Measurements from ENCODE around the gene ZNF189. TPM values are rescaled to one million over a fixed set of nuclear protein-coding genes. Genes with fewer than 3 reads are reported as not detected.

ZNF189 gene
- total RNA-seq, result 10 to 100 TPM; 14.1 to 17.5 TPM
- long read RNA-seq, partial matches to known transcripts, result 1 of 3 reads
- long read RNA-seq, other reads (novel, unspliced or antisense), result 2 of 3 reads

GRCh38 chr9:101398068-101398929, at the start of gene ZNF189, which contains the start of gene MRPL50:
ZNF189 (plus strand) TSS chr9:101398851; CDS start chr9:101399157, 306 bp downstream.
MRPL50 (minus strand) TSS chr9:101398618; CDS start chr9:101398592, 26 bp downstream.
- ATAC-seq (peak; percentile 96), DNase-seq (peak; percentile 97 to 99)
- intact Hi-C loops (cut with DNase I, micrococcal nuclease), result loop anchor here in 1 of 2 donors (10.0 kb wide), 1 partner anchor 137 kb away; the partner anchor contains the start of gene RNF20

GRCh38 chr9:101350285-101350684, 48.4 kb upstream of the ZNF189 start:
- ATAC-seq (no peak), DNase-seq (no peak)
- intact Hi-C loops (cut with DNase I, micrococcal nuclease), result no loop called here

- intact Hi-C loops (cut with DNase I, micrococcal nuclease), result no loop called here
- no peak for DNase-seq
- ATAC-seq, result no peak
Measured at GRCh38 chr9:101352892-101353463, 45.7 kb upstream of the ZNF189 start.

- intact Hi-C loops (cut with DNase I, micrococcal nuclease), result no loop called here
- DNase-seq (no peak), ATAC-seq (no peak)
Measured at GRCh38 chr9:101353683-101354082, 45.0 kb upstream of the ZNF189 start.

- intact Hi-C loops (cut with DNase I, micrococcal nuclease), result no loop called here
- DNase-seq, result peak; percentile 6 to 42
- peak; percentile 91 for ATAC-seq
Measured at GRCh38 chr9:101354143-101354764, 44.4 kb upstream of the ZNF189 start.

GRCh38 chr9:101354765-101355708, 43.6 kb upstream of the ZNF189 start:
- intact Hi-C loops (cut with DNase I, micrococcal nuclease), result no loop called here
- ATAC-seq, result peak; percentile 72
- peak; percentile 36 to 37 for DNase-seq

GRCh38 chr9:101356619-101357018, 42.0 kb upstream of the ZNF189 start:
- intact Hi-C loops (cut with DNase I, micrococcal nuclease), result no loop called here
- no peak for ATAC-seq

GRCh38 chr9:101359679-101360078, 39.0 kb upstream of the ZNF189 start:
- ATAC-seq (no peak), DNase-seq (no peak)
- intact Hi-C loops (cut with DNase I, micrococcal nuclease), result no loop called here

More at GRCh38 chr9:101356619-101357018, 42.0 kb upstream of the ZNF189 start:
- DNase-seq, result no peak

- intact Hi-C loops (cut with DNase I, micrococcal nuclease), result no loop called here
- DNase-seq (no peak), ATAC-seq (no peak)
Measured at GRCh38 chr9:101360647-101361046, 38.0 kb upstream of the ZNF189 start.

GRCh38 chr9:101362450-101362849, 36.2 kb upstream of the ZNF189 start:
- no peak for ATAC-seq
- intact Hi-C loops (cut with DNase I, micrococcal nuclease), result no loop called here
- no peak for DNase-seq

- intact Hi-C loops (cut with DNase I, micrococcal nuclease), result no loop called here
- ATAC-seq (no peak), DNase-seq (no peak)
Measured at GRCh38 chr9:101365181-101365580, 33.5 kb upstream of the ZNF189 start.

GRCh38 chr9:101366038-101366756, 32.5 kb upstream of the ZNF189 start:
- DNase-seq (no peak), ATAC-seq (no peak)
- intact Hi-C loops (cut with DNase I, micrococcal nuclease), result no loop called here

GRCh38 chr9:101367323-101367722, 31.3 kb upstream of the ZNF189 start:
- intact Hi-C loops (cut with DNase I, micrococcal nuclease), result no loop called here
- ATAC-seq (no peak), DNase-seq (no peak)

- ATAC-seq, result no peak
- no peak for DNase-seq
- intact Hi-C loops (cut with DNase I, micrococcal nuclease), result no loop called here
Measured at GRCh38 chr9:101369286-101369685, 29.4 kb upstream of the ZNF189 start.

GRCh38 chr9:101369884-101370531, 28.6 kb upstream of the ZNF189 start:
- DNase-seq, result no peak
- intact Hi-C loops (cut with DNase I, micrococcal nuclease), result no loop called here
- no peak for ATAC-seq

GRCh38 chr9:101371813-101372212, 26.8 kb upstream of the ZNF189 start:
- intact Hi-C loops (cut with DNase I, micrococcal nuclease), result no loop called here
- DNase-seq, result no peak
- ATAC-seq, result no peak

GRCh38 chr9:101372327-101373118, 26.1 kb upstream of the ZNF189 start:
- intact Hi-C loops (cut with DNase I, micrococcal nuclease), result no loop called here
- ATAC-seq (no peak), DNase-seq (no peak)
